Endodermal cell (in vitro differentiated cells): Measurements from ENCODE around the gene EFCAB8. TPM values are rescaled to one million over a fixed set of nuclear protein-coding genes. Genes with fewer than 3 reads are reported as not detected.

Experiments
- DNase-seq: peaks from one replicate; pipeline ENCODE4 v3.0.0-alpha.2; 2017
- H3K27ac ChIP-seq: 2 replicates; pipeline ENCODE4 v1.5.1; 2013; ENCODE audit warnings: mild to moderate bottlenecking, low read depth, low read length, moderate library complexity
- H3K27me3 ChIP-seq: 2 replicates; pipeline ENCODE4 v1.6.1; 2013; ENCODE audit warnings: mild to moderate bottlenecking, low read length, moderate library complexity; ENCODE audit not compliant: insufficient read depth, control insufficient read depth, poor library complexity, severe bottlenecking
- H3K36me3 ChIP-seq: 2 replicates; pipeline ENCODE4 v1.7.0; 2013; ENCODE audit warnings: mild to moderate bottlenecking, low read length, moderate library complexity; ENCODE audit not compliant: control insufficient read depth, insufficient read depth
- H3K4me1 ChIP-seq: one replicate; pipeline ENCODE4 v1.7.0; 2013; ENCODE audit warnings: low read length; ENCODE audit not compliant: control insufficient read depth, insufficient read depth
- H3K4me3 ChIP-seq: 2 replicates; pipeline ENCODE4 v1.5.1; 2013; ENCODE audit warnings: mild to moderate bottlenecking, low read length, moderate library complexity
- H3K9ac ChIP-seq: 2 replicates; pipeline ENCODE4 v1.6.1; 2013; ENCODE audit warnings: mild to moderate bottlenecking, low read length, moderate library complexity; ENCODE audit not compliant: poor library complexity, severe bottlenecking; ENCODE audit errors: extremely low read depth
- H3K9me3 ChIP-seq: 2 replicates; pipeline ENCODE4 v1.6.1; 2013; ENCODE audit warnings: mild to moderate bottlenecking, low read length, moderate library complexity; ENCODE audit not compliant: control insufficient read depth
- H3K27ac Mint-ChIP-seq: 2 replicates; pipeline ENCODE4 v1.8.0; 2020; ENCODE audit warnings: mixed read lengths
- H3K27me3 Mint-ChIP-seq: 2 replicates; pipeline ENCODE4 v1.8.0; 2021; ENCODE audit warnings: mild to moderate bottlenecking, mixed read lengths; ENCODE audit not compliant: insufficient read depth
- H3K36me3 Mint-ChIP-seq: 2 replicates; pipeline ENCODE4 v1.8.0; 2020; ENCODE audit warnings: low read depth, mixed read lengths
- H3K4me1 Mint-ChIP-seq: 2 replicates; pipeline ENCODE4 v1.8.0; 2020; ENCODE audit warnings: mixed read lengths
- H3K4me3 Mint-ChIP-seq: 2 replicates; pipeline ENCODE4 v1.8.0; 2020; ENCODE audit warnings: mild to moderate bottlenecking, moderate library complexity, mixed read lengths
- H3K9me3 Mint-ChIP-seq: 2 replicates; pipeline ENCODE4 v1.8.0; 2020; ENCODE audit warnings: mild to moderate bottlenecking, mixed read lengths
- CTCF ChIP-seq: fragments of 200-600 bp; sonication (generic); conservative IDR thresholded peaks from 2 replicates; pipeline ENCODE4 v1.5.0; 2021; ENCODE audit warnings: antibody characterized with exemption, mild to moderate bottlenecking
- WGBS, 2 experiments: methylation state at CpG; one replicate each; pipeline versions ENCODE4 v1.1.5 to v1.1.7; 2013; ENCODE audit warnings: missing lambda C conversion rate in 2 of 2, mixed read lengths in 1 of 2; ENCODE audit not compliant: insufficient coverage in 1 of 2, insufficient read length in 1 of 2; 5-methylcytosine and 5-hydroxymethylcytosine counted together
- total RNA-seq, 2 donors: library from RNA; stranded (reverse); fragmentation: NEBNext Ultra II Directional in 1 of 2; extraction: Animal tissue kit (Norgen Biotek cat#: 25700) in 1 of 2; gene quantifications; 2 replicates in 1 of 2; 3 replicates in 1 of 2; pipeline ENCODE4 v1.2.1, GENCODE V29; 2021

The EFCAB8 gene
- total RNA-seq, 2 donors from 2014 or later: 0.44 to 1.0 TPM

GRCh38 chr20:32924781-32925180, 66.1 kb downstream of the EFCAB8 start:
- no peak overlapping the region for H3K4me3 ChIP-seq
- no peak for DNase-seq
- 93 to 100% methylated on average over 1 of the region's 1 CpG for WGBS, 2 experiments
- H3K36me3 ChIP-seq: no peaks in the 10 kb centered on the region
- no peak overlapping the region for H3K9ac ChIP-seq
- Mint-ChIP-seq H3K4me1 (peaks cover 2% of the 10 kb centered on the region), H3K9me3 (no peaks in the 10 kb centered on the region), H3K4me3 (no peak overlapping the region), H3K27me3 (no peaks in the 10 kb centered on the region), H3K36me3 (peaks cover 3% of the 10 kb centered on the region), H3K27ac (no peak overlapping the region)
- no peak overlapping the region for H3K27ac ChIP-seq
- no peaks in the 10 kb centered on the region for H3K4me1 ChIP-seq
- H3K27me3 ChIP-seq: no peaks in the 10 kb centered on the region
- no peak for TF ChIP-seq CTCF
- H3K9me3 ChIP-seq: no peaks in the 10 kb centered on the region

GRCh38 chr20:32925481-32926196, 66.9 kb downstream of the EFCAB8 start:
- no peak overlapping the region for H3K27ac Mint-ChIP-seq
- no peak overlapping the region for H3K27ac ChIP-seq
- H3K9me3 Mint-ChIP-seq: no peaks in the 10 kb centered on the region
- no peaks in the 10 kb centered on the region for H3K4me1 ChIP-seq
- H3K27me3 Mint-ChIP-seq: no peaks in the 10 kb centered on the region
- DNase-seq: no peak
- H3K4me3 ChIP-seq: no peak overlapping the region
- WGBS, 2 experiments: 91 to 97% methylated on average over 17 of the region's 17 CpGs
- no peaks in the 10 kb centered on the region for H3K36me3 ChIP-seq
- no peak overlapping the region for H3K9ac ChIP-seq
- peaks cover 8% of the 10 kb centered on the region for H3K4me1 Mint-ChIP-seq
- no peak overlapping the region for H3K4me3 Mint-ChIP-seq
- no peaks in the 10 kb centered on the region for H3K36me3 Mint-ChIP-seq
- H3K27me3 ChIP-seq: no peaks in the 10 kb centered on the region
- no peaks in the 10 kb centered on the region for H3K9me3 ChIP-seq
- no peak for TF ChIP-seq CTCF

- no peaks in the 10 kb centered on the region for H3K36me3 ChIP-seq
- Mint-ChIP-seq H3K4me1 (peaks cover 8% of the 10 kb centered on the region), H3K9me3 (no peaks in the 10 kb centered on the region), H3K4me3 (no peak overlapping the region), H3K27ac (no peak overlapping the region), H3K36me3 (no peaks in the 10 kb centered on the region), H3K27me3 (no peaks in the 10 kb centered on the region)
- no peak overlapping the region for H3K27ac ChIP-seq
- no peaks in the 10 kb centered on the region for H3K9me3 ChIP-seq
- WGBS, 2 experiments: 94% methylated on average over 2 of the region's 3 CpGs; no CpG with 5 or more reads in 1 of the 2 experiments
- H3K4me1 ChIP-seq: no peaks in the 10 kb centered on the region
- no peaks in the 10 kb centered on the region for H3K27me3 ChIP-seq
- no peak for TF ChIP-seq CTCF
- no peak overlapping the region for H3K4me3 ChIP-seq
- no peak overlapping the region for H3K9ac ChIP-seq
- no peak for DNase-seq
These were observed 70.4 kb downstream of the EFCAB8 start for GRCh38 chr20:32929162-32929561.
